Left lobe of liver (tissue), 2 donors: ENCODE results near the gene ATP6V0A1. TPM values are rescaled to one million over a fixed set of nuclear protein-coding genes. Genes with fewer than 3 reads are reported as not detected.
A peak's percentile ranks its signal among the peaks of the same experiment; 100 is the strongest.
"Not testable (repeated sequence)": the region's sequence is repeated elsewhere in the genome, so short reads cannot be mapped to it uniquely, and the experiment has no call there.

Source experiments
- ATAC-seq: fragments of 200-7000 bp; cut with Tn5 transposase; one replicate; pipeline ENCODE4 v1.9.1; 2020; ENCODE audit warnings: mild to moderate bottlenecking, moderate library complexity
- DNase-seq: peaks from one replicate; pipeline ENCODE4 v3.0.0-alpha.2; 2020; ENCODE audit warnings: low spot score
- total RNA-seq: library from RNA; stranded (reverse); gene quantifications from one replicate; pipeline ENCODE4 v1.2.1, GENCODE V29; 2021
- donor health status: DM: no; HTN: no; CAD: no; lungs with moderate emphysema.
- donor health status: DM: no; HTN: yes; CAD: no.

ATP6V0A1 gene
- total RNA-seq, 1 donor from 2014 or later, result 42.8 TPM

DNA sequence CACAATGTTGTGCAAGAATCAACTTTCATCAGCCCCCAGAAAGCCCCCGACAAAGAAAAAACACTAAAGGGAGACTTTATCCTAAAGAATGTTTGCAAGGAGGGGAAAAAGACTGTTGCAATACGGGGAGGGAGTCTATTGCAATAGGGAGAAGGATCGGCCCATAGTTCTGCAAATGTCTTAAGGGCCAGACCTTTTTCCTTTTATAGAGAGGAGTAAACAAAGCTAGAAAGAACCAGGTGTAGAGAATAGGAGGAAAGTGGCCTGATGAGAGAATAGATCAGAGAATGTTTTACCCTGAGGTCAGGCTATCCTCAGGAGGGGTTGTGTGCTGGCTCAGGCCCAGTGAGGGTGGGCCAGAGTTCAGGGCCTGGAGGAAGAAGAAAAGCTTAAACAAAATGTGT, 26.9 kb upstream of the ATP6V0A1 start:
- DNase-seq (no peak), ATAC-seq (no peak)

DNA sequence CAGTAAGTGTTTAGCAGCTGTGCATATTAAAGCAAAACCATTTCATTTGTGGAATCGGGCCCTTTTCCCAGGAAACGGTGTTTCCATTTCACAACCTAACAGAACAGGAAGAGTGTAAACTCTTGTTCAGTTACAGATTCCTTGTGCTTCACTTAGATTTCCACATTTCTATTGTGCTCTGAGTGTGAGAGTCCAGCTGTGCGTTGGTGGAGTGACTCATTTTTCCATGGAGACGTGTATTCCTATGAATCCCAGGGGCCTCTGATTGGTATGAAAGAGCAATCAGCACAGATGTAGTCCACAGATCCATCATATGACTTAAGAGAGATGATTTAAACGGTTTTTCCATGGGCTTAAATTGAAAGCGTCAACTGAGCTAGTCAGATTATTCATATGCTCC, 22.3 kb upstream of the ATP6V0A1 start:
- DNase-seq (no peak), ATAC-seq (no peak)

DNA sequence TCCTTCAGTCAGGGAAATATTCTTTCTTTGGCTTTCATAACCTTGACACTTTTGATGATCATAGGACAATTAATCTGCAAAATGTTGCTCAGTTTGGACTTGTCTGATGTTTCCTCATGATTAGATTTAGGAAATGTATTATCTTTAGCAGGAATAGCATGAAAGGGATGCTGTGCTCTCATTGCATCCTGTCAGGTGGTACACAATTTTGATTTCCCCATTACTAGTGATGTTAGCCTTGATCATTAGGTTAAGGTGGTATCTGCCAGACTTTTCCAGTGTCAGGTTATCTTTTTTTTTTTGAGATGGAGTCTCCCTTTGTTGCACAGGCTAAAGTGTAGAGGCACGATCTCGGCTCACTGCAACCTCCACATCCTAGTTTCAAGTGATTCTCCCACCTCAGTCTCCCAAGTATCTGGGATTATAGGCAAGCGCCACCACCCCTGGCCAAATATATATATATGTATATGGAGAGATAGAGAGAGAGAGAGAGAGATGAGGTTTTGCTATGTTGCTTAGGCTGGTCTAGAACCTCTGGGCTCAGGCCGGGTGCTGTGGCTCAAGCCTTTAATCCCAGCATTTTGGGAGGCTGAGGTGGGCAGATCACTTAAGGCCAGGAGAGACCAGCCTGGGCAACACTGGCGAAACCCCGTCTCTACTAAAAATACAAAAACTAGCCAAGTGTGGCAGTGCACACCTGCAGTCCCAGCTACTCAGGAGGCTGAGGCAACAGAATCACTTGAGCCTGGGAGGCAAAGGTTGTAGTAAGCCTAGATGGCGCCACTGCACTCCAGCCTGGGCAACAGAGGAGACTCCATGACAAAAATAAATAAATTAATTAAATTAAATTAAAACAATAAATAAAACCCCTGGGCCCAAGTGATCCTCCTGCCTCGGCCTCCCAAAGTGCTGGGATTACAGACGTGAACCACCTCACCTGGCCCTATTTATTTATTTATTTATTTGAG, 19.8 kb upstream of the ATP6V0A1 start:
- DNase-seq (no peak), ATAC-seq (no peak)

DNA sequence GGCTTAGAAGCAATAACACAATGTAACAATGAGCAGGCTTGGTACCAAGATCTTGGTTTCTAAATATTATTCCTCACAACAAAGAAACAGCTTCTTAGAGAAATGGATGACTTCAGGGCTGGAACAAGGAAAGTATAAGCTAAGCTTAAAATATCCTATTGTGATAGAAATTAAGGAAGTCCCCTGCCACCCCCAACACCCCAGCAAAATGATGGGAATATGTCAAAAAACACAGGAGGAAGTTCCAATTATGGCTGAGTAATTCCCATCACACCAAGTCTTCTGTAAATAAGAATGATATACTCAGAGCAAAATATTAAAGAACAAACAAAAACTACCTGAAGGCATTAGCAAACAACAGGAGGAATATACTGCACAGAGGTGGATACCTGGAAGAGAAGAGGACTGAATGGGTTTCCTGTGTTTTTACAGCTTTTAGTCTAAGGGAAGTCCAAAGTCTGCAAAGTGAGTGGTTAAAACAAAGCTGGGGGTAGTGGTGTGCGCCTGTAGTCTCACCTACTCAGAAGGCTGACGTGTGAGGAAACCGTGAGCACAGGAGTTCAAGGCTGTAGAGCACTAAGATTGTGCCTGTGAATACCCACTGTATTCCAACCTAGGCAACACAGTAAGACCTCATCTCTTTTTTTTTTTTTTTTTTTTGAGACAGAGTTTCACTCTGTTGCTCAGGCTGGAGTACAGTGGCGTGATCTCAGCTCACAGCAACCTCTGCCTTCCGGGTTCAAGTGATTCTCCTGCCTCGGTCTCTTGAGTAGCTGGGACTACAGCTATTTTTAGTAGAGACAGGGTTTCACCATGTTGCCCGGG, 17.1 kb upstream of the ATP6V0A1 start:
- DNase-seq (no peak), ATAC-seq (no peak)

DNA sequence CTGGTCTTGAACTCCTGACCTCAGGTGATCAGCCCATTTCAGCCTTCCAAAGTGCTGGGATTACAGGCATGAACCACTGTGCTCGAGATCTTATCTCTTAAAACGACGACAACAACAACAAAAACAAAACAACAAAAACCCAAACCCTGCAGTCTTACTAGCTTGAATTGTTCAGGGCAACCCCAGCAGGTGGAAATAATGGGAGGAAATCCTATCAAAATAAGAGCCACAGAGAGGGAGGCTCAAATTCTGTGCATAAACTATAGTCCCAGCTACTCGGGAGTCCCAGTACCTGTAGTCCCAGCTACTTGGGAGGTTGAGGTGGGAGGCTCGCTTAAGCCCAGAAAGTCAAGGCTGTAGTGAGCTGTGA, 16.5 kb upstream of the ATP6V0A1 start:
- ATAC-seq (no peak), DNase-seq (no peak)

DNA sequence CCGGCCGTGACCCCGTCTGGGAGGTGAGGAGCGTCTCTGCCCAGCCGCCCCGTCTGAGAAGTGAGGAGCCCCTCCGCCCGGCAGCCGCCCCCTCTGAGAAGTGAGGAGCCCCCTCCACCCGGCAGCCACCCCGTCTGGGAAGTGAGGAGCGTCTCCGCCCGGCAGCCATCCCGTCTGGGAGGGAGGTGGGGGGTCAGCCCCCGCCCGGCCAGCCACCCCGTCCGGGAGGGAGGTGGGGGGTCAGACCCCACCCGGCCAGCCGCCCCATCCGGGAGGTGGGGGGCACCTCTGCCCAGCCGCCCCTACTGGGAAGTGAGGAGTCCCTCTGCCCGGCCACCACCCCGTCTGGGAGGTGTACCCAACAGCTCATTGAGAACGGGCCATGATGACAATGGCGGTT, 9.5 kb upstream of the ATP6V0A1 start:
- DNase-seq, ATAC-seq: not testable (repeated sequence)

DNA sequence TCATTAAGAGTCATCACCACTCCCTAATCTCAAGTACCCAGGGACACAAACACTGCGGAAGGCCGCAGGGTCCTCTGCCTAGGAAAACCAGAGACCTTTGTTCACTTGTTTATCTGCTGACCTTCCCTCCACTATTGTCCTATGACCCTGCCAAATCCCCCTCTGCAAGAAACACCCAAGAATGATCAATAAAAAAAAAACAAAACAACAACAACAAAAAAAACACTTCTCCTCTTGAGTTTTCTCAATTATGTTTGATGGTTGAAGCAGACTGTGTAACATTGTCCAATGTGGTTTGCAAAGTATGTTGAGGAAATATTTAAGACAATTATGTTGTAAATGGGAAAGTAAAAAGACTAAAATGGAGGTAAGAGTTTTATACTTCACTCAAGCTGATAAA, 8.8 kb upstream of the ATP6V0A1 start:
- ATAC-seq, DNase-seq: not testable (repeated sequence)

DNA sequence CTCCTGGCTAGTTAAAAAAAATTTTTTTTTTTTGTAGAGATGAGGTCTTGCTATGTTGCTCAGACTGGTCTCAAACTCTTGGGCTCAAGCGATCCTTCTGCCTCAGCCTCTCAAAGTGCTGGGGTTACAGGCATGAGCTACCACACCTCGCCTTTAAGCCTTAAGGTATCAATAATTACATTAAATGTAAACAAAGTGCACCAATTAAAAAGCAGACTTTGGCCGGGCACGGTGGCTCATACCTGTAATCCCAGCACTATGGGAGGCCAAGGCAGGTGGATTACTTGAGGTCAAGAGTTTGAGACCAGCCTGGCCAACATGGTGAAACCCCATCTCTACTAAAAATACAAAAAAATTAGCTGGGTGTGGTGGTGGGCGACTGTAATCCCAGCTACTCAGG, 7.4 kb upstream of the ATP6V0A1 start:
- ATAC-seq, result not testable (repeated sequence)

DNA sequence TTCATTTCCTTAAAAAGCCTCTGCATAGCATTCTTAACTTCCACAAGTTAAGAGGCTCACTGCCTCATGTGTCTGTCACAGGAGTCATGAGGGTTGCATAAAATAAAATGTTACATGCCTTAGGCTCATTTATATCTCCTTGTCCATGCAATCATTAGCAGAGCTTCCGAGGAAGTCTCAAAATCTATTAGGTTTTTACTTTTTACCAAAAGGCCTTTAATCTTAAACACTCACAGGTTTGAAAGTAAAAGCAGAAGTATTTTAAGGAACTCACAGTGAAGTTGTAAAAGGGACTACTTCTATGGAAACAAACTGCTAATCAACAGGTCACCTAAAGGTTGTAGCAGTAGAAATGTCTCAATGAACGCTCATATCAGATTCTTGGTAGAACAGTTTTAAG, 5.2 kb upstream of the ATP6V0A1 start:
- DNase-seq (no peak), ATAC-seq (no peak)

More for the DNA sequence above, 7.4 kb upstream of the ATP6V0A1 start:
- not testable (repeated sequence) for DNase-seq

DNA sequence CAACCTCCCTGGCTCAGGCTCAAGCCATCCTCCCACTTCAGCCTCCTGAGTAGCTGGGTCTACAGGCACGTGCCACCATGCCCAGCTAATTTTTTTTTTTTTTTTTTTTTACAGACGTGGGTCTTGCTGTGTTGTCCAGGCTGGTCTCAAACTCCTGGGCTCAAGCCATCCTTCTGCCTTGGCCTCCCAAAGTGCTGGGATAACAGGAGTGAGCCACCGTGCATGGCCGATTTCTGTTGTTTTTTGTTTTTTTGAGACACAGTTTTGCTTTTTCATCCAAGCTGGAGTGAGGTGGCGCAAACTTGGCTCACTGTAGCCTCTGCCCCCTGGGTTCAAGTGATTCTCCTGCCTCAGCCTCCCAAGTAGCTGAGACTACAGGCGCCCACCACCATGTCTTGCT, 3.7 kb upstream of the ATP6V0A1 start:
- not testable (repeated sequence) for ATAC-seq, DNase-seq

DNA sequence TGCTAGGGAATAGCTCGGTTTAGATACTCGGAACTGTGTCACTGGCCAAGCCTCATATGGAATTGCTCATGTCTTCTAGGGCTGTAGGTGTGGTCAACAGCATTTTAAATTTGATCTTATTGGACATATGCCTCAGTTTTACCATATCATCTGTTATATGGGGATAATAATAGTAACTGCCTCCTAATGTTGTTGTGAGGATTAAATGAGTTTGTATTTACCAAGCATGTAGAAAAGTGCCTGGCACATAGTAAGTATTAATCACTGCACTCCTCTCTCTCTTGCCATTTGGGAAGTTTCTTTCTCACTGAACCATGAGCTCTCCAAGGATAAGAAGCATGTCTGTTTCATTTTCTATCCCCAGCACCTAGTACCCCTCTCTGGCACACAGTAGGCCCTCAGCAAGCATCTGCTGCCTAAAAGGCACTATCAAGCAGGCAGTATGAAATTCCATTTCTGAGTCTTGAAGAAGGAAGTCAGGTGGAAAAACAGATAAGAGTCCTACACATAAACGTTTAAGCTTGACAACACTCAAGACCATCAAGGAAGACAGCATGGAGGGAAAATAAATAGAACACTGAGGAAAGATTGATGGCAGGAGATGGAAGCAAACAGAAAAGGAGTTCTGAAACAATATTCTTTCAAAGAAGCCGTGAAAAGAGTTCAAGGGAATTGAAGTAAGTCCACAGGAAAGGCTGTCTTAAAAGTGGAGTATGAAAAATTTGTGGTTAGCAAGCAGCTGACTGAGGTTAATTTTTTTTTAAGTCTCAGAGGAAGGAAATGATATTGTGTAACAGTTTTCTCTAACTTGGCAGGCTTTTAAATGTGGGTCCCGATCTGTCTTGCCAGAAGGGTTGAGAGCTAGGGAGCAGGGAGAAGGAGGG, 2.2 kb upstream of the ATP6V0A1 start:
- DNase-seq (no peak), ATAC-seq (no peak)

DNA sequence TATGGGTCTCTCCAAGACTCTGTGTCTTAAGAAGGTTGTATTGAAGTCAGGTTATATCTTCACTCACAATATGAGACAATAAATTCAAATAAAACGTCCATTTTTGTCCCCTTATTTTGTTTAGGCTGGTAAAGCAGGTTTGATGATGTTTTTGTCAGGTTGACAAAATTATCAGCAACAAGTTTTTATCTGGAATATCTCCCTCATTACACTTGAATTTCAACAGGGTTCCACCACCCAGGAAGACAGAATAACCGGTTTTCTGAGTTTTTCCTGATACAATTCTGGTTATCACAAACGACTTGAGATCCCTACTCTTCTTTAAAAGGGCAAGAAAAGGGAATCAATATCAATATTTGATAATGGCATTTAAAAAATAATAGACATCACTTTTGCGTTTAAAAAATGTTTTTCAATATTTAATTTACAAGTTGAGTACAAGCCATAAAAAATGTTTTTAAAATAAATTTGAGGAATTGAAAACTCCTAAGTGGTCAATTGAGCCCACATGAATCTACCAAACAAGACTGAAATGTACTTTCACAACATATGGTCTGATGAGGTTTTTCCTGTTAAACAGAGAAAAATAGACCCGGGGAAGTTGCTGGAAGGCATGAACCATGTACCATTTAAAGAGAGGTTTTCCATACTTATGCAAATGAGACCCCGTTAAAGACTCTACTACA, 1.4 kb upstream of the ATP6V0A1 start:
- DNase-seq (no peak), ATAC-seq (no peak)

DNA sequence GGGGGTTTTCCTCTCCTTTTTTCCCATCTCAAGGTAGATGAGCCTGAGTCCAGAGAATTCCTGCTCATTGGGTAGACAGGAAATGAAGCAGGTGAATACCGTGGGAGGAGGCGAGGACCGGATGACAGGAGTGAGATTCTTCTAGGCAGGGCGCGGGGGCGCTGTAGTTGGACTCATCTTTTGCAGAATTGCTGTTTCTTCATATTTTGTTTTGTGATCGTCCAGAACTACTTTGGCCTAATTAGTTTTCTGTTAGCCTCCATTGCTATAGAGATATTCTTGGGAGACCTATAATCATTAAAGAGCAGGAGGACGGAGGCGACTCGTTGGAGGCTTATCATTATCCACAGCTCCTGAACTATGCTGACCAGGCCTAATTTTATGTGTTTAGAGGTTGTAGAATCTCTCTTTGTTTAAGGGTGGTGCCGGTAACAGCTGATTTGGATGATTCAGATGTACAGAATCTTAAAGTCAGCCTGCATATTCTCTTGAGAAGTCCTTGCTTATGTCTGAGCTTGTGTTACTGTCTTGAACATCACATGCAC, 650 bp downstream of the ATP6V0A1 start:
- ATAC-seq, result peak; percentile 55
- DNase-seq, result peak; percentile 55

DNA sequence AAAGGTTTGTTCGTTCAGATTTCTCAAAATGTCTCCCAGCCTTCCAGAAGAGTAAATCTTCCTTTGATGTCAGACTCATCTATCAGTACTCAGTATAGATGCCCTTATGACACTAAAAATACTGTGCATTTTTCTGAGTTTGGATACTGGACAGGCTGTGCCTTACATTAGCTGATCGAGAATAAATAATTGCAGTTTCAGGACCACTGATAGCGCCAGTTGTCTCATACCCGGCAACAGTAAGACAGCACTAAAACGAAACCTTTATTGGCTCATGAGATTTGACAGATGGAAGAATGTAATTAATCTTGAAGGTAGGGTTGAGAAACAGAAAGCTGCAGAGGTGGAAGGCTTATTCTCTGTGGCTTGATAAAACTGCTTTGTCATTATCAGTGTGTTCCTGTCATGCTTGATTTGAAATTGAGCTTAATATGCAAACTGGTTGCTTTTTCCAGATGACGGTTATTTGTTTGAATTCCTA, 1.2 kb downstream of the ATP6V0A1 start:
- ATAC-seq (peak; percentile 32), DNase-seq (no peak)

DNA sequence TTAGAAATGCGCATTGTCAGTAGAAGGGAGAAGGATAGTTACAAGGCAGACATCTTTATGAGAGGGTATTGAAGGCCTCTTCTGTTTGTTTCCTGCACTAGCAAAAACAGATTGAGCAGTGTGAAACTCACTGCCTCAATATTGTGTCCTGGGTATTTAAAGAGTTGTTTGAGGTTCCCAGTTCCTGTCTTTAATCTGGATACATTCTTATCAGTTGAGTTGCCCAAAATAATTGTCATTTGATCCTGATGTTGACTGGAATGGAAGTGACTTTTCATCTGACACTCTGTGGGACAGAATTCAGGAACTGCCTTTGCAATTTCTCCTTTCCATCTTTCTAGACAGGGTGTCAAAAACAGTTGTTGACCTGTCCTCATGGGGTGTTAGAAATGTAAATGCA, 1.7 kb downstream of the ATP6V0A1 start:
- no peak for ATAC-seq
- no peak for DNase-seq

DNA sequence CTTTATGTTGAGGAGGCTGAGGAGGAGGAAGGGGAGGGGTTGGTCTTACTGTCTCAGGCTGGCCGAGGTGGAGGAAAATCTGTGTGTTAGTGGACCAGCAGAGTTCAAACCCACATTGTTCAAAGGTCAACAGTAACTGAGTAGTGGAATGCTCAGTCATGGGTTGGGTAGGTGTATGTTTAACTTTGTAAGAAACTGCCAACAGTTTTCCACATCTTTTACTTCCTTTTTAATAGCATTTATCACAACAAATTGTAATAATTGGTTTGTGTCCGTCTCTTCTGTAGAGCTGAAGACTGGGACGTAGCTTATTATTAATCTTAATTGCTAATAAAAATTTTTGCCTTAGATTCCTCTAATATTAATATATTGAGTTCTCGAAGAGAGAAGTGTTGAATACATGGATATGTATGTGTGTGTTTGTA, 5.3 kb downstream of the ATP6V0A1 start:
- ATAC-seq (peak; percentile 89), DNase-seq (no peak)

DNA sequence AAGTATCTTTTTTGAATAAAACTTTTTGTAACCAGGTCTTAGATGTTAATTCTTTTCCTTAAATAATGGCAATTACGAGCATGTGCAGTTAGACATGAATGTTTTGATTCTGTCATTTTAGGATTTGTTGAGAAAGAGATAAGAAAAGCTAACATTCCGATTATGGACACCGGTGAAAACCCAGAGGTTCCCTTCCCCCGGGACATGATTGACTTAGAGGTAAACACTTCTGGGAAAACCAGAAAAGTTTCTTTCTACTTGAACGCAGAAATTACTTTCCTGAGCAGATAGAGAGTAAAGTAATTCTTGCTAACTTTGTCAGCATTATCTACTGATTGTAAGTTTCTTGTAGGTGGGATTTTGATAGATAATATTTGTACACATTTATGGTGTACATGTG, 9.2 kb downstream of the ATP6V0A1 start:
- no peak for DNase-seq
- ATAC-seq, result no peak

DNA sequence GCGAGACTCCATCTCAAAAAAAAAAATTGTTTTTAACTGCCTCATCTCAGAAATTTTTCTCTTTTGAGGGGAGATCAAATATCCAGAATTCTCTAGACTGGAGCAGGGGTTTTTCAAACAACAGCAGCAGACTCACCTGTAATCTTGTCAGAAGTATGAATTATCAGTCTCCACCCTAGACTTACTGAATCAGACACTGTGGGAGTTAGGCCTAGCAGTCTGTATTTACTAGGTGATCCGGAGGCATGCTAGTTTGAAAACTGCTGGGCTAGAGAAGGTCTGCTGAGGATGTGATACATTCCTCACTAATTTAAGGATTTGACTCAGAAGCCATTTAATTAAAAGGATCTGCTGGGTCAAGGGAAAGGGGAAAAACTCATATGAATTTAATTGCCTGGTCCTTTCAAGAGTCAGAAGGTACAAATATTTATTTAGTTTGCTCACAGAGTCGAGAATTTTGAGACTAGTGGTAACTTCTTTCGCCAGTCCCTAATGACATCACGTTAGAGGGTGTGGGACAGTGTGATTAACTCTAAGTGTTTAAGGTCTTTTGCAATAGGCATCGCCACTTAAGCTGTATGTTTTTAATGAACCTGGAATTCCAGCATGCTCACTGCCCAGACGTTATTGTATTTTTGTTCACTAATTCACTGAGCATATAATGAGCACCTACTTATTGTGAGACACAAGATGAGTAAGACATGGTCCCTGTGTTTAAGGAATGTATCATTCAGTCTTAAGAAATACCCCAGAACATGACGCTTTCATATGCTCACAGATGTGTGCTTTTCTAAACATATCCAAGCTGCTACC, 14.2 kb downstream of the ATP6V0A1 start:
- DNase-seq (no peak), ATAC-seq (no peak)

DNA sequence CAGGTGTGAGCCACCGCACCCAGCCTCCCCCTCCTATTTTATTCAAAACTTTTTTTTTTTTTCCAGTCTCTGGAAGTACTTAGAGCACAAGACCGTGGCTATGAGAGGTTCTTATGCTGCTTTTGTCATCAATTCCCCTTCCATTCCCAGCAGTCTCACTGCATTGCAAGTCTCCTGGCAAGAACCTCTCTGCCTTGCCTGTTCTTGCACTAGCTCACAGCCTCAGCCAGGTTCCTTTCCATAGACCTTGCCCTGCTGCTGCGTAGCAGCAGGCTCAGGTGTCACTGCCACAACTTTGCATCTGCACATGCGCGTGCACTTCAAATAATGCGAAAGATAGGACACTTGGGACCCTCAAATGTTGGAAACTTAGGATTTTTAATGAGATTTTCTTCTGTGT, 15.6 kb downstream of the ATP6V0A1 start:
- DNase-seq (no peak), ATAC-seq (no peak)
